OCI-LY1 (cell line): ENCODE results near the gene YY1AP1.
A peak's percentile ranks its signal among the peaks of the same experiment; 100 is the strongest.

Experiments
- H2AFZ ChIP-seq: fragments of 200-600 bp; sonication (generic), shearing (Covaris generic); 2 replicates; pipeline ENCODE4 v1.6.0; 2014; ENCODE audit warnings: antibody characterized with exemption, mild to moderate bottlenecking, low read length
- H3F3A ChIP-seq: fragments of 200-600 bp; sonication (generic), shearing (Covaris generic); 2 replicates; pipeline ENCODE4 v1.6.0; 2014; ENCODE audit warnings: mild to moderate bottlenecking, antibody characterized with exemption, low read length, moderate library complexity; ENCODE audit not compliant: insufficient read depth
- H3K27ac ChIP-seq: fragments of 200-600 bp; sonication (generic); 2 replicates; pipeline ENCODE4 v1.5.1; 2014; ENCODE audit warnings: low read length, mixed run types, mild to moderate bottlenecking, low read depth; ENCODE audit not compliant: poor library complexity, severe bottlenecking
- H3K27me3 ChIP-seq: fragments of 200-600 bp; sonication (generic); 2 replicates; pipeline ENCODE4 v1.6.0; 2014; ENCODE audit warnings: antibody characterized with exemption, mild to moderate bottlenecking, low read length, moderate library complexity; ENCODE audit not compliant: insufficient read depth
- H3K36me3 ChIP-seq: fragments of 200-600 bp; sonication (generic); 2 replicates; pipeline ENCODE4 v1.6.1; 2014; ENCODE audit warnings: mild to moderate bottlenecking, antibody characterized with exemption, low read length, moderate library complexity, mixed read lengths; ENCODE audit not compliant: insufficient read depth
- H3K4me1 ChIP-seq: fragments of 200-600 bp; sonication (generic); 2 replicates; pipeline ENCODE4 v1.5.1; 2014; ENCODE audit warnings: mild to moderate bottlenecking, low read length, moderate library complexity; ENCODE audit not compliant: insufficient read depth, severe bottlenecking
- H3K4me2 ChIP-seq: fragments of 200-600 bp; sonication (generic), shearing (Covaris generic); 2 replicates; pipeline ENCODE4 v1.6.1; 2014; ENCODE audit warnings: low read length
- H3K4me3 ChIP-seq: fragments of 200-600 bp; sonication (generic); 2 replicates; pipeline ENCODE4 v1.5.1; 2014; ENCODE audit warnings: low read length, low read depth, mild to moderate bottlenecking, mixed read lengths; ENCODE audit not compliant: poor library complexity, severe bottlenecking
- H3K79me2 ChIP-seq: fragments of 200-600 bp; shearing (Covaris generic); 2 replicates; pipeline ENCODE4 v1.6.1; 2016; ENCODE audit warnings: mixed run types, low read length, mixed read lengths; ENCODE audit not compliant: insufficient read depth
- H3K9ac ChIP-seq: fragments of 200-600 bp; sonication (generic), shearing (Covaris generic); 2 replicates; pipeline ENCODE4 v1.6.1; 2014; ENCODE audit warnings: mild to moderate bottlenecking, low read length, mixed read lengths
- H3K9me2 ChIP-seq: fragments of 200-600 bp; sonication (generic), shearing (Covaris generic); 2 replicates; pipeline ENCODE4 v1.6.1; 2014; ENCODE audit warnings: low read depth, mild to moderate bottlenecking, low read length, mixed read lengths
- H3K9me3 ChIP-seq: fragments of 200-600 bp; shearing (Covaris generic); 2 replicates; pipeline ENCODE4 v1.6.1; 2014; ENCODE audit warnings: low read length, mixed read lengths
- H4K20me1 ChIP-seq: fragments of 200-600 bp; sonication (generic), shearing (Covaris generic); 2 replicates; pipeline ENCODE4 v1.6.0; 2016; ENCODE audit warnings: mild to moderate bottlenecking, low read length; ENCODE audit not compliant: insufficient read depth
- CTCF ChIP-seq: fragments of 200-600 bp; sonication (generic), shearing (Covaris generic); IDR thresholded peaks from 2 replicates; pipeline ENCODE4 v1.5.1; 2017; ENCODE audit warnings: mild to moderate bottlenecking, antibody characterized with exemption, low read length, moderate library complexity, mixed read lengths
- EZH2 ChIP-seq: fragments of 200-600 bp; sonication (generic), shearing (Covaris generic); IDR thresholded peaks from 2 replicates; pipeline ENCODE4 v1.8.0; 2017; ENCODE audit warnings: borderline replicate concordance, mixed run types, mild to moderate bottlenecking, antibody characterized with exemption, low read length, moderate library complexity, mixed read lengths

Gene YY1AP1

GRCh38 chr1:155649676-155650075, 38.9 kb downstream of the YY1AP1 start:
- Histone ChIP-seq H3K36me3 (no peaks in the 10 kb centered on the region; the same call in 1 of the 2 replicates), H3K4me1 (peaks cover 18% of the 10 kb centered on the region), H3F3A (no peaks in the 10 kb centered on the region), H3K79me2 (no peaks in the 10 kb centered on the region), H3K27ac (no peak overlapping the region), H3K27me3 (no peaks in the 10 kb centered on the region; the same call in 1 of the 2 replicates), H4K20me1 (no peaks in the 10 kb centered on the region), H2AFZ (no peak overlapping the region), H3K4me2 (no peak overlapping the region), H3K9ac (no peak overlapping the region), H3K9me2 (no peaks in the 10 kb centered on the region), H3K4me3 (no peak overlapping the region), H3K9me3 (peaks cover 8% of the 10 kb centered on the region; the same call in 1 of the 2 replicates)
- TF ChIP-seq EZH2: no peak
- no peak for TF ChIP-seq CTCF

- Histone ChIP-seq H3K4me1 (peaks cover 18% of the 10 kb centered on the region), H3K79me2 (no peaks in the 10 kb centered on the region), H3K9ac (no peak overlapping the region), H3K36me3 (no peaks in the 10 kb centered on the region; the same call in 1 of the 2 replicates), H3F3A (no peaks in the 10 kb centered on the region), H3K9me2 (no peaks in the 10 kb centered on the region), H4K20me1 (no peaks in the 10 kb centered on the region), H3K27ac (no peak overlapping the region), H3K4me2 (no peak overlapping the region), H3K9me3 (peaks cover 13% of the 10 kb centered on the region), H3K4me3 (no peak overlapping the region), H2AFZ (no peak overlapping the region), H3K27me3 (no peaks in the 10 kb centered on the region; the same call in 1 of the 2 replicates)
- no peak for TF ChIP-seq EZH2
- TF ChIP-seq CTCF: peak; percentile 36
These were observed 40.1 kb downstream of the YY1AP1 start for GRCh38 chr1:155648207-155649147.

GRCh38 chr1:155646307-155646706, 42.3 kb downstream of the YY1AP1 start:
- Histone ChIP-seq H3K9me3 (peaks cover 22% of the 10 kb centered on the region), H3K4me3 (no peak overlapping the region), H3K4me1 (peaks cover 18% of the 10 kb centered on the region), H3K9ac (no peak overlapping the region), H2AFZ (no peak overlapping the region), H3K27me3 (peaks cover 5% of the 10 kb centered on the region; the same call in 1 of the 2 replicates), H3K79me2 (no peaks in the 10 kb centered on the region), H3F3A (no peaks in the 10 kb centered on the region), H4K20me1 (no peaks in the 10 kb centered on the region), H3K4me2 (no peak overlapping the region; the same call in 1 of the 2 replicates), H3K36me3 (no peaks in the 10 kb centered on the region; the same call in 1 of the 2 replicates), H3K27ac (no peak overlapping the region), H3K9me2 (no peaks in the 10 kb centered on the region)
- TF ChIP-seq EZH2: no peak
